ENCODE data around the gene PTPRM.

GRCh38 chr18:8365528-8365927 lies 798.4 kb downstream of the PTPRM start:
- TF ChIP-seq CTCF (conservative IDR thresholded peaks at IDR 0.05; ENCODE audit: low read depth, low read length) = no peak
- TF ChIP-seq EZH2 (IDR thresholded peaks at IDR 0.05; ENCODE audit: borderline replicate concordance, low read depth, low read length, poor library complexity, severe bottlenecking) = no peak
